NCI-H774 (cell line): ENCODE results near the gene SCRN2.
A peak's percentile ranks its signal among the peaks of the same experiment; 100 is the strongest.

Experiments
- DNase-seq: peaks from one replicate; lab custom pipeline; 2025; lab: John Stamatoyannopoulos, UW

SCRN2 gene

DNA sequence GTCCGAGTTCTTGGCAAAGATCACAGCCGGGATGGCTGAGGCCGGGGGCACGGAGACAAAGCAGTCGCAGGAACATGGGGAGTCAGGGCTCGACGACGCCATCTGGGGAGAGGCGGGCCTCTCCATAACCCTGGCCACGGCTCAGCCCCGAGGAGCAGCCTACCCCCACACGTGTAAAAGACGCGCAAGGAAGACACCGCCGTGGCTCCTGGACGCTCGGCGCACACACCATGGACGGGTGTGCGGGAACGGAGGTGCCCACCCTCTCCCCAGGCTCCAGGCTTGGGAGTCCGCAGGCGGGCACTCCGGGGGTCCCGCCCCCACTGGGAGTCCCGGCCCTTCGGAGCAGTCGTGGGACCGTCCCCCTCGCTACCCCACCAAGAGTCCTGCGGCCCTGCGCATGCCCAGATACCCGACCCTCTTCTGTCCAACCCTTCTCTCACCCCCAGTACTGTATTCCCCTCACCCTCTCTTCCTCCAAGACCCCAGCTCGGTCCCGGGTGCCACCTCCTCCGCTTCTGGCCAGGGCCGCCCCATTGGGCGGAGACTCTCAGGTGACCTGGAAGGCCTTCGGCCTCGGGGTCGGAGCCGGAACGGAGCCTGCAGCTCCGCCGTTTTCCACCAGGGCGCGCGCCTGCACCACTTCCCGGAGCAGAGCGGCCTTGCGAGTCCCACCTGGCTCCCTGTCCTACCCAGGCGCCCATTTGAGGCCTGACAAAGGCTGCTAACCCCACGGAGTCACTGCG, at the start of gene SCRN2:
TSS of gene SCRN2 (minus strand) at position 532 of the 746 bp plus-strand sequence. CDS start at position 102, 430 bp downstream.
- DNase-seq: peak; percentile 95

DNA sequence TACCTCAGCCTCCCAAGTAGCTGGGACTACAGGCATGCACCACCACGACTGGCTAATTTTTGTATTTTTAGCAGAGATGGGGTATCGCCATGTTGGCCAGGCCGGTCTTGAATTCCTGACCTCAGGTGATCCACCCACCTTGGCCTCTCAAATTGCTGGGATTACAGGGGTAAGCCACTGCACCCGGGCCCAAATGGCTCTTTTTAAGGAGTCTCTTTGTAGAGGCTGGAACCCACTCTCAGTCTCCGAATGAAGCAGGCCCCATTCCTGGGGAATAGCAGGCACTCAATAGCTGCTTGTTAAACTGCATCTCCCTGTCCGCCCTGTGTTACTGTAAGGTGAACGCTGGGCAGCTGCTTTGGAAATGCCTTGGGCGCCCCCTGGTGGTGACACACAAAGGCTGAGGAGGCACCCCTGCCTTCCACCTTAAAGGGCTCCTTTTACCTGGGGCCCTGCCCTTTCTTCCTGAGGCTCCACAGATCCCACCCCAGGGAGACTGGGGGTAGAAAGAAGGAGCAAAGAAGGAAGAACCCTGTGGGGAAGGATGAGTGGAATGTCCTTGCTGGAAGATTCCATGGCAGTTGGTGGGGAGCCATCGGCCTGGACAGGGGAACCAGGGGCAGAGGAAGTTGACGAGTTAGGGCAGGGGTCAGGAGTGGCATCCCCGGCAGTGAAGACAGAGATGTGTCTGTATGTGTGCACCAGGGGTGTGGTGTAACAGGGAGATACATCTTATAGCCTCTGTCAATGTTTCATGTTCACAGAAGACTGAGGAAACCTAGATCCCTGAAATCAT, 48.9 kb upstream of the SCRN2 start:
- DNase-seq: peak; percentile 91

GRCh38 chr17:47888293-47888692, 47.2 kb upstream of the SCRN2 start:
- DNase-seq: no peak

- no peak for DNase-seq
These were observed 44.0 kb upstream of the SCRN2 start for GRCh38 chr17:47884905-47885730.

GRCh38 chr17:47884427-47884740, 43.3 kb upstream of the SCRN2 start:
- DNase-seq: no peak

- DNase-seq: no peak
These were observed 42.7 kb upstream of the SCRN2 start for GRCh38 chr17:47883589-47884426.

DNA sequence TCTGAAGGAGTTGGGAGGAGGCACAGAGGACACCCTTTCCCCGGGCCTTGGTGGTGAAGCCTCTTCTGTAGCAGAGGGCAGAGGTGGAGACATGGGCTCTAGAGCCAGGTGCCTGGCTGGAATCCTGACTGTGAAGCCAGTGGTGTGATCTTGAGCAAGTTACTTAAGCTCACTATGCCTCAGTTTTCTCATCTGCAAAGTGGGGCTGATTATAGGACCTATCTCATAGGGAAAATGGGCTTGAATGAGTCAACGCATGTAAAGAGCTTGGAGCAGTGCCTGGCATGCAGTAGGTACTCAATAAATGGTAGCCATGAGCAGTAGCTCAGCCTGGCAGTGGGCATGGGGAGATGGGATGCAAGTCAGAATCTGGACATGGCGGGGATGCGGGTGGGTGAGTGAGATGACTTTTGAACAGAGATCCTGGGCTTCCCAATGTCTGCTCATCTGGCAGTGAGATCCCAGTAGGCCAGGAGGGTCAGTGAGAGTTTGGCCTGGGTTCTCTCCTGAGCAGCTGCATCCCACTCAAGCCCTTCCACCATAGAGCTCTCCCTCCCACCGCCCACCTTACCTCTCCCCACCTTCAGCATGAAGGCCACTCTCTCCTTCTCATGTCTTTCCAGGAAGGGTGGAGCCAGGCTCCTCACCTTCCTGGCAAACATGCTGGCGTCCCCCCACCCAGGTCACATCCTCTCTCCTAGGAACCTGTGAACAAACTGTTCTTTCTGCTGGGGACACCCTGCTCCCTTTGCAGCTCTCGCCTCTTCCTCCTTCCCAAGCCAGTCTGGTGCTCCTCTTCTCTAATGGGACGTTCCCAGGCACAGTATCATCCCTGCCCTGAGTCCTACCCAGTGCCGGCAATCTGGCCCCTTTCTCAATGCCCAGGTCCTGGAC, 41.9 kb upstream of the SCRN2 start:
- no peak for DNase-seq

GRCh38 chr17:47882247-47882646, 41.2 kb upstream of the SCRN2 start:
- no peak for DNase-seq

DNA sequence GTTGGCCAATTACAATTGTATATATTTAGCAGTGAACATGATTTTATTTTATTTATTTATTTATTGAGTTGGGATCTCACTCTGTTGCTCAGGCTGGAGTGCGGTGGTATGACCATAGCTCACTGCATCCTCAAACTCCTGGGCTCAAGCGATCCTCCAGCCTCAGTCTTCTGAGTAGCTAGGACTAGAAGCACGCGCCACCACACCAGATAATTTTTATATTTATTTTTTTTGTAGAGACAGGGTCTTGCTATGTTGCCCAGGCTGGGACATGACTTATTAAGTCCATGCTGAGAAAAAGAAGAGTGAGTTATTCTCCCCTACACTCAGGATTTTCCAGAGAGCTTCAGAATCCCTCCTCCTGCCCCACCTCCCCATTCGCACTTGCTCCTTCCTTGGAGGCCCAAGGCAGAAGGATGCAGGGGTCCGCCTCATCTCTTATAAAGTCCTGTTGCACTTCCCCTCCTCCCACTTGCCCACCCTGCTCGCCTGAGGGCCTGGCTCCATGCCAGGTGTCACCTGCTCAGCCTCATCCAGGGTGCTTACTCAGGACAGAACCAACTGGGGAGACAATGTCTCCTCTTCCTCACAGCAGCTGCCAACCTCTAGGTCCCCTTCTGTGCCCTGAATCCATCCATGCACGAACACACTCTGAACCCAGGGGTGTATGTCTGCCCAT, 38.8 kb upstream of the SCRN2 start:
- DNase-seq: no peak

- DNase-seq: no peak
These were observed 38.0 kb upstream of the SCRN2 start for GRCh38 chr17:47879028-47879585.

DNA sequence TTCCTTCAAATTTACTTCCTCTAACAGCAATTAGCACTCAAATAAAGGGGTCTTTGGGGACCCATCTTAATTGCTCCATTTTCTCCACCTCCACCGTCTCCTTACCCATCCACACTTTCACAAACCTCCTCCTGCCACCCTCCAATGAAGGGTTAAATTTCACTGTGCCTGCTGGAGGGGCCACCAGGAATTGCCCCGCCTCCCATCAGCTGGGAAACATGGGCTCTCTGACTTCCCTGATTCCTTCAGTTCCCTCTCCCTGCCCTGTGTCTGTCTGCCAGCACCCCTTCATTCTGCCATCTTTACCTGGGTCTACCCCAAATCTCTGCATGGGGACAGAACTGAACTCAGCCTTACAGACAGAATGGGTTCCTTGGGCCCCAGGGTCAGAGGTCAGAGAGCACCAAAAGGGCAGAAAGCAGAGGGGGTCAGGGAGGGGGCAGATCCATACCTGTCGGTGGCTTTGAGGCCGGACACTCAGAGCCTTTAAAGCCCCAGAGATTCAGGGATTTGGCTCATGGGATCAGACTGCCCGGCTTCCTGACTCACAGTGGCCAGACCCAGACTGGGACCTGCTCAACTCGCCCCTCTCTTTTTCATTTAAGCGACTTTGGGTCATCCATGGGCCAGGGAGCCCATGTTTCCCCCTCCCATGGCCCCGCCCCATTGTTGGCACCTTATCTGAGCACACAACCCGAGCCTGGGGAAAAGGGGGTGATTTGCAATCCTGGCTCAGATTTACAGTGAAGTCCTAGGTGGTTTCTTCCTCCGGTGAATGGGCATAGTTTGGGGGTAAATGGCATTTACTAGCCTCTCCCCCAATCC, 37.3 kb upstream of the SCRN2 start:
- DNase-seq: no peak

GRCh38 chr17:47877368-47878034, 36.4 kb upstream of the SCRN2 start:
- DNase-seq: no peak

- no peak for DNase-seq
These were observed 34.2 kb upstream of the SCRN2 start for GRCh38 chr17:47875011-47875985.

DNA sequence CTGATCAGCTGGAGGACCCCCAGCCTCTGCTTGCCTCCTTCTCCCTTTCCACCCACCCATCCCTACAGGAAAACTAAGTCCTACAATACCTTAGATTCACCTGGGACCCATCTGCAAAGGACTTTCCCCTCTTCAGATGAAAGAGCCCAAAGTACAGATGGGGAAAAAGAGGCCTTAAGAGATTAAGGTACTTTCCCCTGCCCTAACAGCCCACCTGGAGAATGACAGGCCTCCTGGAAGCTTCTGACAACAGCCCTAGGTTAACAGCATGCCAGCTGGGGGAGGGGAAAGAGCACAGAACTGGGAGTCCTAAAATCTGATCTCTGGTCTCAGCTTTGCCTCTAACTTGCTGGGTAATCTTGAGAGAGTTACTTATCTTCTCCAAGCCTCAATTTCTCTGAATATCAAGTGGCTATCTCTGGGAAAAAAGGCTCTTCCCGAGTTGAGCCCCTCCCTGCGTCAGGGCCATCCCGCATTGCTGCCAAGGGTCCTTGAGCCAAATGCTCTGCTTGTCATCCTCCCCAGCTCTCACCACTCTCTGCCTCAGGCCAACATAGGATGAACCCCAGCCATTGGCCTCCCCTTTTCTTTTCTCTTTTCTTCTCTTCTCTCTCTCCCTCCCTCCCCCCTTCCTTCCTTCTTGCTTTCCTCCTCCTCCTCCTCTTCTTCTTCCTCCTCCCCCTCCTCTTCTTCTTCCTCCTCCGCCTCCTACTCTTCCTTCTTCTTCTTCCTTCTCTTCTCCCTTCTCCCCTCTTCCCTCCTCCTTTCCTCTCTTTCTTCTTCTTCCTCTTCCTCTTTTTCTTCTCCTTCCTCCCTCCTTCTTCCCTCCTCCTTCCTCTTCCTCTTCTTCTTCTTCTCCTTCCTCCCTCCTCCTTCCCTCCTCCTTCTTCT, 32.4 kb upstream of the SCRN2 start:
- no peak for DNase-seq

GRCh38 chr17:47872651-47873161, 31.6 kb upstream of the SCRN2 start:
- no peak for DNase-seq
